A673 (cell line): ENCODE results near the gene CLEC3B.

Experiments used
- EZH2 ChIP-seq: fragments of 200-600 bp; sonication (generic); IDR thresholded peaks from 2 replicates; pipeline ENCODE4 v1.6.1; 2017; ENCODE audit warnings: borderline replicate concordance, low read depth, mild to moderate bottlenecking, mixed read lengths, antibody characterized with exemption, low read length; ENCODE audit not compliant: poor library complexity, severe bottlenecking
- TF ChIP-seq, protein P1 (sequence below): fragments of 300-800, 200-600 bp; sonication (generic); conservative IDR thresholded peaks from 2 replicates; pipeline ENCODE4 v1.5.1; 2017; ENCODE audit warnings: low read depth, mild to moderate bottlenecking, antibody characterized with exemption, low read length, moderate library complexity, mixed read lengths

DNA sequence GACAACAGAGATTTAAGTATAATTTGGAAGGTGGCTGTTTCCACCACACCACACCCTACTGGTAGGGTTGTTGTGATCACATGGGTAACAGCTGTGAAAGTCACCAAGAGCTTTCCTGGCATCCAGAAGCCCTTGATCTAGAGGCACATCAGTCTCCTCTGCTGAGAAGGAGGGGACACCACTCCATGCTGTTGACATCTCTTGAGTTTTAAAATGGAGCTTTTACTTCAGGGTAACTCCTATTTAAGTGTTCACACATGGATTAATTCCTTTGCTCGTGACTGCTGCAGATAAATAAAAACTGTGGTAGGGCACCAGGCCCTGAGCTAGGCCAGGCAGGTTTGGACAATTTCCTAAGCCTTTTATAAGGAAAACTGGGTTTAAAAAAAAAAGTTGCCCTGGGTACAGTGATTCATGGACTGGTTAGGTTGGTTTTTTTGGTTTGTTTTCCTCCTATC, 42.6 kb upstream of the CLEC3B start:
- TF ChIP-seq, protein P1, sequence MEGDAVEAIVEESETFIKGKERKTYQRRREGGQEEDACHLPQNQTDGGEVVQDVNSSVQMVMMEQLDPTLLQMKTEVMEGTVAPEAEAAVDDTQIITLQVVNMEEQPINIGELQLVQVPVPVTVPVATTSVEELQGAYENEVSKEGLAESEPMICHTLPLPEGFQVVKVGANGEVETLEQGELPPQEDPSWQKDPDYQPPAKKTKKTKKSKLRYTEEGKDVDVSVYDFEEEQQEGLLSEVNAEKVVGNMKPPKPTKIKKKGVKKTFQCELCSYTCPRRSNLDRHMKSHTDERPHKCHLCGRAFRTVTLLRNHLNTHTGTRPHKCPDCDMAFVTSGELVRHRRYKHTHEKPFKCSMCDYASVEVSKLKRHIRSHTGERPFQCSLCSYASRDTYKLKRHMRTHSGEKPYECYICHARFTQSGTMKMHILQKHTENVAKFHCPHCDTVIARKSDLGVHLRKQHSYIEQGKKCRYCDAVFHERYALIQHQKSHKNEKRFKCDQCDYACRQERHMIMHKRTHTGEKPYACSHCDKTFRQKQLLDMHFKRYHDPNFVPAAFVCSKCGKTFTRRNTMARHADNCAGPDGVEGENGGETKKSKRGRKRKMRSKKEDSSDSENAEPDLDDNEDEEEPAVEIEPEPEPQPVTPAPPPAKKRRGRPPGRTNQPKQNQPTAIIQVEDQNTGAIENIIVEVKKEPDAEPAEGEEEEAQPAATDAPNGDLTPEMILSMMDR = no peak
- no peak for TF ChIP-seq EZH2
